Measurements from ENCODE around the gene RNFT2.

DNA sequence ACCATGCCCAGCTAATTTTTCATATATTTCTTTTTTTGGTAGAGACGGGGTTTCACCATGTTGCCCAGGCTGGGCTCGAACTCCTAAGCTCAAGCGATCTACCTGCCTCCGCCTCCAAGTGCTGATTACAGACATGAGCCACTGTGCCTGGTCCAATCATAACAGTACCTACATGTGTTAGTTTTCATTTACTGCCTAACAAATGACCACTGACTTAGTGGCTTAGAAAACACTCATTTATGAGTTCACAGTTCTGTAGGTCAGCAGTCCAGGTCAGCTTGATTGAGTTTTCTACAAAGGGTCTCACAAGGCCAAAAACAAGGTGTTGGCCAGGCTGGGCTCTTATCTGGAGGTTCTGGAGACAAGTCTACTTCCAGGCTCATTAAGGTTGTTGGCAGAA is 60.6 kb downstream of the RNFT2 start:
- no peak for TF ChIP-seq CTCF (IDR thresholded peaks at IDR 0.05)
- no peak for TF ChIP-seq POLR2A (IDR thresholded peaks at IDR 0.05)
- TF ChIP-seq POLR2AphosphoS5 (IDR thresholded peaks at IDR 0.05) = no peak

Measured in breast epithelium (tissue), 3 donors.